ENCODE data around the gene FUNDC2. TPM values are rescaled to one million over a fixed set of nuclear protein-coding genes. Genes with fewer than 3 reads are reported as not detected.

The FUNDC2 gene
- total RNA-seq, 4 donors from 2014 or later: 7.8 to 51.7 (median 34.7) TPM

DNA sequence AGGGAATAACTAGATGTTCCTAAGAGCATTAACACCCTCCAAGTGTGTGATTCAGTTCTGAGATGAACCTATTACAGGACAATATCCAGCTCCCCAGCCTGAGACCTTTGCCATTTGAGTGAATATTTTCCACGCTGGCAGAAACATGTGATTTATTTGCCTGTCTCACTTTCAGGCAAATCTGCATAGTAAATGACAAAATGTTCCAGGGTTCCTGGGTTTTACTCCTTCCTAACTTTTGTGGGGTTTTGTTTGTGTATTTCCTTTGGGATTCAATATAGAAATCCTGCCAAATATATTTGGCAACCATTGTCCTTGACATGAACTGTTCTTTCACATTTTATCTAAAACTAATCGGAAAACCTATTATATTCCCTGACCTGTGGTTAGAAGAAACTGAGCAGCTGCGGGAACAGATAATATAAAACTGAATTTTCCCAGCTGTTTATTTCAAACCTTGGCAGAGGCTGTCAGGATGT lies 16.6 kb upstream of the FUNDC2 start:
- Histone ChIP-seq H3K4me3 (no peak overlapping the region), H3K9me3 (no peaks in the 10 kb centered on the region), H3K27ac (peak overlapping the region in 2 of 4 donors; percentile 34 to 44), H3K4me1 (no peaks in the 10 kb centered on the region), H3K27me3 (no peaks in the 10 kb centered on the region), H3K36me3 (no peaks in the 10 kb centered on the region)
- 32 to 52% methylated on average over 3 of the region's 3 CpGs for WGBS, 2 donors
- TF ChIP-seq POLR2A (IDR thresholded peaks at IDR 0.05): no peak
- TF ChIP-seq, protein P1, sequence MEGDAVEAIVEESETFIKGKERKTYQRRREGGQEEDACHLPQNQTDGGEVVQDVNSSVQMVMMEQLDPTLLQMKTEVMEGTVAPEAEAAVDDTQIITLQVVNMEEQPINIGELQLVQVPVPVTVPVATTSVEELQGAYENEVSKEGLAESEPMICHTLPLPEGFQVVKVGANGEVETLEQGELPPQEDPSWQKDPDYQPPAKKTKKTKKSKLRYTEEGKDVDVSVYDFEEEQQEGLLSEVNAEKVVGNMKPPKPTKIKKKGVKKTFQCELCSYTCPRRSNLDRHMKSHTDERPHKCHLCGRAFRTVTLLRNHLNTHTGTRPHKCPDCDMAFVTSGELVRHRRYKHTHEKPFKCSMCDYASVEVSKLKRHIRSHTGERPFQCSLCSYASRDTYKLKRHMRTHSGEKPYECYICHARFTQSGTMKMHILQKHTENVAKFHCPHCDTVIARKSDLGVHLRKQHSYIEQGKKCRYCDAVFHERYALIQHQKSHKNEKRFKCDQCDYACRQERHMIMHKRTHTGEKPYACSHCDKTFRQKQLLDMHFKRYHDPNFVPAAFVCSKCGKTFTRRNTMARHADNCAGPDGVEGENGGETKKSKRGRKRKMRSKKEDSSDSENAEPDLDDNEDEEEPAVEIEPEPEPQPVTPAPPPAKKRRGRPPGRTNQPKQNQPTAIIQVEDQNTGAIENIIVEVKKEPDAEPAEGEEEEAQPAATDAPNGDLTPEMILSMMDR (IDR thresholded peaks at IDR 0.05): no peak
- intact Hi-C loops (cut with DNase I): no loop called here
- no peak for DNase-seq

GRCh38 chrX:155020591-155020990 lies 6.1 kb upstream of the FUNDC2 start:
- Histone ChIP-seq H3K4me1 (no peaks in the 10 kb centered on the region), H3K4me3 (no peak overlapping the region), H3K27me3 (no peaks in the 10 kb centered on the region), H3K27ac (no peak overlapping the region), H3K9me3 (no peaks in the 10 kb centered on the region), H3K36me3 (no peaks in the 10 kb centered on the region)
- no peak for TF ChIP-seq POLR2A (IDR thresholded peaks at IDR 0.05)
- TF ChIP-seq, protein P1 (IDR thresholded peaks at IDR 0.05): no peak
- intact Hi-C loops (cut with DNase I): no loop called here
- no peak for DNase-seq
- WGBS, 2 donors: 75 to 87% methylated on average over 3 of the region's 3 CpGs

- no peaks in the 10 kb centered on the region for H3K36me3 ChIP-seq
- intact Hi-C loops (cut with DNase I): no loop called here
- H3K27ac ChIP-seq: no peak within 1 kb of the TSS
- no peak for TF ChIP-seq POLR2A (IDR thresholded peaks at IDR 0.05)
- TF ChIP-seq, protein P1 (IDR thresholded peaks at IDR 0.05): no peak
- H3K4me1 ChIP-seq: no peaks in the 10 kb centered on the region
- WGBS, 2 donors: 0 to 33% methylated on average over 1 of the region's 1 CpG
- no peak within 1 kb of the TSS for H3K4me3 ChIP-seq
- no peaks in the 10 kb centered on the region for H3K27me3 ChIP-seq
- DNase-seq: no peak
- no peaks in the 10 kb centered on the region for H3K9me3 ChIP-seq
These were observed 4.1 kb upstream of the FUNDC2 start, which contains the start of gene F8 for GRCh38 chrX:155022585-155022984. F8 (minus strand) TSS chrX:155022723; CDS start chrX:155022552, 171 bp downstream.

DNA sequence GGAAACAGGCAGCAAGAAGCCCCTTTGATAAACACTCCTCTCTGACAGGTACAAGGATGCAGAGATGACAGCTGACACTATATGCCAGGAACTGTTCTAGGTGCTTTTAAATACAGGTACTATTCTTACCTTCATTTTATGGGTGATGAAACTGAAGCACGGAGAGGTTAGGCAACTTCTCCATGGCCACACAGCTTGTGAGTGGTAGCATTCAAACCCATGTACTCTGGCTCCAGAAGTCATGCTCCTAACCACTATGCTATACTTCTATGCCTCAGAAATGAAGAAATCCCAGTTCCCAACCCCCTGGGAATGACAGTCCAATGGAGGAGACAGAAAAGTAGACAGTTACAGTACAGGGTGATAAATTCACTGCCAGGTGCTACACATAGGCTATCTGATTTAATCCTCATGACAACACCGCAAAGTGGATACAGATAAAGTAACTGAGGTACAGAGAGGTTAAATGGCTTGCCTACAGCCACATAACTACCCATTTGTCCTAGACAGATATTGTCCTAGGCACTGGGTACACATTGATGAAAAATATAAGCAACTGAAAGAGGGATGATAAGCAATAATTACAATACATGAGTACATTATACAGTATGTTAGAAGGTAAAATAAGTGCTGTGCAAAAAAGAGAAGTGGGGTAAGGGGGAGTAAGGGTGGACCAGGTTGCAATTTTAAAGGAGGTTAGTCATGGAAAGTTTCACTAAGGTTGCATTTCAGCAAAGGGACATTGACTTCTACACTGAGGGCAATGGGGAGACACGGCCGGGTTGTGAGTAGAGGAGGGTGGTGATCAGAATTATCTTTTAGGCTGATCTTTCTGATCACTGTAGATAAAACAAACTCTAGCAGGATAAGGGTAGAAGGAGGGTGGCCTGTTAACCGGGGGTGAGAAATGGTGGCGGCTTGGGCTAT lies 2.5 kb upstream of the FUNDC2 start:
- 85% methylated on average over 5 to 6 of the region's 6 CpGs for WGBS, 2 donors
- Histone ChIP-seq H3K9me3 (no peaks in the 10 kb centered on the region), H3K27me3 (no peaks in the 10 kb centered on the region), H3K27ac (no peak overlapping the region), H3K4me1 (peaks cover 0 to 14% (median 0%) of the 10 kb centered on the region in 3 donors), H3K36me3 (no peaks in the 10 kb centered on the region), H3K4me3 (no peak overlapping the region)
- intact Hi-C loops (cut with DNase I): no loop called here
- DNase-seq: no peak
- no peak for TF ChIP-seq POLR2A (IDR thresholded peaks at IDR 0.05)
- TF ChIP-seq, protein P1 (IDR thresholded peaks at IDR 0.05): no peak

DNA sequence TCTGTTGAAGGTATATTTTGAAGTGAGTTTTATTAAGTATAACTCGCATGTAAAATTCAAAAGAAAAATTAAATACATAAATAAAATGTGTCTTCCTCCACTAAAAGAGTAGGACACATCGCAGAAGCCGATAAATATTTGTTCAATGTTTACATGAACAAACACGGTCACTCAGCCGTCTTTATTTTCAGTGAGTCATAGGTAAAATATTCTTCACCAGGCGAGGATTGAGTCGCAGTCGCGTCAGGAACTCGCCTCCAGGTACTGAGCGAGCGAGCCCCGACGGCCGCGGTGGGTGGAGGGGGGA lies 271 bp upstream of the FUNDC2 start:
- Histone ChIP-seq H3K4me1 (peaks cover 0 to 14% (median 0%) of the 10 kb centered on the region in 3 donors), H3K27me3 (no peaks in the 10 kb centered on the region), H3K36me3 (no peaks in the 10 kb centered on the region), H3K4me3 (peak overlapping the region; percentile 56 to 79 (median 66)), H3K9me3 (no peaks in the 10 kb centered on the region), H3K27ac (peak overlapping the region; percentile 96 to 98 (median 97))
- no peak for TF ChIP-seq POLR2A (IDR thresholded peaks at IDR 0.05)
- TF ChIP-seq, protein P1 (IDR thresholded peaks at IDR 0.05): no peak
- 0 to 36% methylated on average over 9 to 16 of the region's 16 CpGs for WGBS, 2 donors
- DNase-seq: no peak
- intact Hi-C loops (cut with DNase I): no loop called here
